HEK293 (cell line): ENCODE results near the gene SFT2D3.

Experiments used
- SCRT2 ChIP-seq: fragments of 450-650 bp; formaldehyde crosslinking; IDR thresholded peaks from 2 replicates; pipeline ENCODE4 v1.5.1; 2016; ENCODE audit warnings: missing biosample characterization, missing genetic modification characterization
- TF ChIP-seq, protein P1 (sequence below): fragments of 450-650 bp; formaldehyde crosslinking; IDR thresholded peaks from 2 replicates; pipeline ENCODE4 v1.5.1; 2016; ENCODE audit warnings: missing biosample characterization, missing genetic modification characterization
- TF ChIP-seq, protein P2 (sequence below): fragments of 450-650 bp; formaldehyde crosslinking; optimal IDR thresholded peaks from 2 replicates; pipeline ENCODE3; 2016; ENCODE audit warnings: missing biosample characterization, mild to moderate bottlenecking, missing genetic modification characterization

DNA sequence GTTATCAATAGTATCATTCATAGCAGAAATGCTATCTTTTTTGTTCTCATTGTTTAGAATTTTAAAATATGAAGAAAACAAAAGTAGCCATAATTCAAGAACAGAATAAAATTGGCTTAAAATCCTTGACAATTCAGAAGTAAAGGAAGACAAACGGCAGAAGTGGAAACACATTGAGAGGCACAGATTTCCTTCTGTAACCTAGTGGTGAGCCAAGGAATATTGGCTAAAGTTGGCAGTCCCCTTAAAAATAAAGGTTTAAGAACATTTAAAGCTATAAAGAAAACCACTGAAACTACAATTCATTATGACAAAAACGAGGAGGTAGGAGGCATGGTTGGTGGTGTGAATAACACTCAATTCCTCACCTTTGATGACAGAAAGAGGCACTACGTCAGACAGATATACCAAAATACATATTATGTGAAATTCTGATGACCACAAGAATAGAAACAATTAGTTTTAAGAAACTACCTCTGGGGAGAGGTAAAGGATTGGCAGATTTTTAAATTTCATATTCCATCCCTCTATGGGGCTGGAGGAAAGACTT, 42.3 kb downstream of the SFT2D3 start:
- TF ChIP-seq SCRT2 (tag by site-specific recombination) = no peak
- TF ChIP-seq, protein P1, sequence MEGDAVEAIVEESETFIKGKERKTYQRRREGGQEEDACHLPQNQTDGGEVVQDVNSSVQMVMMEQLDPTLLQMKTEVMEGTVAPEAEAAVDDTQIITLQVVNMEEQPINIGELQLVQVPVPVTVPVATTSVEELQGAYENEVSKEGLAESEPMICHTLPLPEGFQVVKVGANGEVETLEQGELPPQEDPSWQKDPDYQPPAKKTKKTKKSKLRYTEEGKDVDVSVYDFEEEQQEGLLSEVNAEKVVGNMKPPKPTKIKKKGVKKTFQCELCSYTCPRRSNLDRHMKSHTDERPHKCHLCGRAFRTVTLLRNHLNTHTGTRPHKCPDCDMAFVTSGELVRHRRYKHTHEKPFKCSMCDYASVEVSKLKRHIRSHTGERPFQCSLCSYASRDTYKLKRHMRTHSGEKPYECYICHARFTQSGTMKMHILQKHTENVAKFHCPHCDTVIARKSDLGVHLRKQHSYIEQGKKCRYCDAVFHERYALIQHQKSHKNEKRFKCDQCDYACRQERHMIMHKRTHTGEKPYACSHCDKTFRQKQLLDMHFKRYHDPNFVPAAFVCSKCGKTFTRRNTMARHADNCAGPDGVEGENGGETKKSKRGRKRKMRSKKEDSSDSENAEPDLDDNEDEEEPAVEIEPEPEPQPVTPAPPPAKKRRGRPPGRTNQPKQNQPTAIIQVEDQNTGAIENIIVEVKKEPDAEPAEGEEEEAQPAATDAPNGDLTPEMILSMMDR (tag by site-specific recombination) = no peak
- TF ChIP-seq, protein P2, sequence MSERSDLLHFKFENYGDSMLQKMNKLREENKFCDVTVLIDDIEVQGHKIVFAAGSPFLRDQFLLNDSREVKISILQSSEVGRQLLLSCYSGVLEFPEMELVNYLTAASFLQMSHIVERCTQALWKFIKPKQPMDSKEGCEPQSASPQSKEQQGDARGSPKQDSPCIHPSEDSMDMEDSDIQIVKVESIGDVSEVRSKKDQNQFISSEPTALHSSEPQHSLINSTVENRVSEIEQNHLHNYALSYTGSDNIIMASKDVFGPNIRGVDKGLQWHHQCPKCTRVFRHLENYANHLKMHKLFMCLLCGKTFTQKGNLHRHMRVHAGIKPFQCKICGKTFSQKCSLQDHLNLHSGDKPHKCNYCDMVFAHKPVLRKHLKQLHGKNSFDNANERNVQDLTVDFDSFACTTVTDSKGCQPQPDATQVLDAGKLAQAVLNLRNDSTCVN (tag by site-specific recombination) = no peak
